Right cardiac atrium (tissue), 5 donors: ENCODE results near the gene ZSWIM7. TPM values are rescaled to one million over a fixed set of nuclear protein-coding genes. Genes with fewer than 3 reads are reported as not detected.
"Not testable (repeated sequence)": the region's sequence is repeated elsewhere in the genome, so short reads cannot be mapped to it uniquely, and the experiment has no call there.

ENCODE experiments used
- ATAC-seq, 2 donors: fragments of 200-7000 bp; cut with Tn5 transposase; one replicate each; pipeline versions ENCODE4 v1.8.0 to v1.9.1; 2020; ENCODE audit warnings: moderate library complexity in 2 of 2, mild to moderate bottlenecking in 1 of 2
- DNase-seq, 3 donors: peaks; one replicate each; pipeline ENCODE4 v3.0.0-alpha.2; 2020
- H3K27ac ChIP-seq: one replicate; pipeline ENCODE4 v1.5.1; 2013; ENCODE audit warnings: mild to moderate bottlenecking, low read length, control low read depth, moderate library complexity
- H3K27me3 ChIP-seq: one replicate; pipeline ENCODE4 v1.6.1; 2013; ENCODE audit not compliant: control insufficient read depth, insufficient read depth
- H3K4me1 ChIP-seq: one replicate; pipeline ENCODE4 v1.6.1; 2013; ENCODE audit warnings: low read length; ENCODE audit not compliant: control insufficient read depth, insufficient read depth
- H3K4me3 ChIP-seq: one replicate; pipeline ENCODE4 v1.5.1; 2013; ENCODE audit warnings: low read length, control low read depth
- H3K9me3 ChIP-seq: one replicate; pipeline ENCODE4 v1.6.1; 2013; ENCODE audit warnings: low read length; ENCODE audit not compliant: control insufficient read depth
- WGBS: extraction: QIAGEN DNeasy Blood & Tissue Kit; methylation state at CpG from one replicate; pipeline ENCODE4 v1.1.7; 2013; 5-methylcytosine and 5-hydroxymethylcytosine counted together
- intact Hi-C, 4 donors: fragments of 100-400 bp; cut with DNase I; formaldehyde crosslinking; loops; one replicate each; pipeline versions ENCODE4 v1.11.0 to v1.14.0; 2022 to 2023
- polyA plus RNA-seq: library from polyadenylated mRNA; stranded (reverse); fragments of 200-250 nt; gene quantifications from one replicate; pipeline ENCODE4 v1.2.3, GENCODE V29; 2013
- total RNA-seq, 4 donors: library from RNA; stranded (reverse); fragmentation: NEBNext Ultra II Directional; extraction: Animal tissue kit (Norgen Biotek cat#: 25700); gene quantifications; one replicate each; pipeline ENCODE4 v1.2.1, GENCODE V29; 2021
- donor health status: healthy with polysubstance abuse.
- donor health status: DM: no; HTN: yes; CAD: no.
- donor health status: DM: no; HTN: no; CAD: no.
- donor health status: DM: no; HTN: yes; CAD: no; lungs with severe emphysema.
- donor health status: DM: yes; HTN: yes; CAD: no.

Gene ZSWIM7
- total and polyA plus RNA-seq, 5 donors = 21.9 to 45.2 (median 31.9) TPM

GRCh38 chr17:15944759-15945526 is 54.6 kb downstream of the ZSWIM7 start, which contains the start of gene ADORA2B:
Gene ADORA2B, plus strand, starts transcription at chr17:15945130. Its CDS starts 119 bp downstream, at chr17:15945249.
- Histone ChIP-seq H3K4me1 (peaks cover 3% of the 10 kb centered on the region), H3K27me3 (no peaks in the 10 kb centered on the region), H3K27ac (no peak within 1 kb of the TSS), H3K9me3 (no peaks in the 10 kb centered on the region), H3K4me3 (peak within 1 kb of the TSS; percentile 47)
- ATAC-seq (peak; percentile 82 to 87), DNase-seq (peak; percentile 64 to 86 (median 86))
- intact Hi-C loops = loop anchor here in 2 of 4 donors (10.0 kb wide), 1 partner anchor 50 kb away; the partner anchor contains the start of genes TTC19 (in 2 of the 2) and ZSWIM7 (in 2 of the 2)
- whole genome bisulfite sequencing = under 1% methylated on average over 88 of the region's 88 CpGs

- intact Hi-C loops = loop anchor here in 2 of 4 donors (10.0 kb wide), 1 partner anchor 51 kb away; the partner anchor contains the start of genes TTC19 (in 2 of the 2) and ZSWIM7 (in 2 of the 2)
- Histone ChIP-seq H3K4me3 (peak overlapping the region; percentile 47), H3K27ac (no peak overlapping the region), H3K27me3 (no peaks in the 10 kb centered on the region), H3K9me3 (no peaks in the 10 kb centered on the region), H3K4me1 (peaks cover 3% of the 10 kb centered on the region)
- no peak for DNase-seq
- peak in 1 of 2 donors; percentile 70 for ATAC-seq
- 17% methylated on average over 40 of the region's 40 CpGs for WGBS
These were observed 55.3 kb downstream of the ZSWIM7 start for GRCh38 chr17:15943971-15944758.

- 92% methylated on average over 7 of the region's 7 CpGs for WGBS
- ATAC-seq (no peak), DNase-seq (peak in 2 of 3 donors; percentile 25 to 71)
- intact Hi-C loops = loop anchor here in 2 of 4 donors (10.0 kb wide), 1 partner anchor 52 kb away; the partner anchor contains the start of genes TTC19 (in 2 of the 2) and ZSWIM7 (in 2 of the 2)
- no peak overlapping the region for H3K27ac ChIP-seq
- no peak overlapping the region for H3K4me3 ChIP-seq
- H3K9me3 ChIP-seq = no peaks in the 10 kb centered on the region
- H3K4me1 ChIP-seq = peaks cover 3% of the 10 kb centered on the region
- H3K27me3 ChIP-seq = no peaks in the 10 kb centered on the region
These were observed 57.2 kb downstream of the ZSWIM7 start for GRCh38 chr17:15942207-15942833.

- ATAC-seq = no peak
- WGBS = 89% methylated on average over 7 of the region's 7 CpGs
- intact Hi-C loops = loop anchor here in 2 of 4 donors (10.0 kb wide), 1 partner anchor 53 kb away; the partner anchor contains the start of genes TTC19 (in 2 of the 2) and ZSWIM7 (in 2 of the 2)
- no peaks in the 10 kb centered on the region for H3K9me3 ChIP-seq
- no peak overlapping the region for H3K27ac ChIP-seq
- H3K27me3 ChIP-seq = no peaks in the 10 kb centered on the region
- DNase-seq = no peak
- no peak overlapping the region for H3K4me3 ChIP-seq
- H3K4me1 ChIP-seq = peaks cover 3% of the 10 kb centered on the region
These were observed 57.7 kb downstream of the ZSWIM7 start for GRCh38 chr17:15941781-15942180.

- H3K9me3 ChIP-seq, H3K27me3 ChIP-seq, ATAC-seq, intact Hi-C loops, DNase-seq, H3K4me1 ChIP-seq, H3K27ac ChIP-seq, H3K4me3 ChIP-seq: not testable (repeated sequence)
- 97% methylated on average over 4 of the region's 4 CpGs for WGBS
These were observed 63.0 kb downstream of the ZSWIM7 start for GRCh38 chr17:15936481-15936880.

- ATAC-seq = no peak
These were observed 63.6 kb downstream of the ZSWIM7 start for GRCh38 chr17:15935891-15936290.

GRCh38 chr17:15934866-15935265 is 64.6 kb downstream of the ZSWIM7 start:
- H3K4me1 ChIP-seq = no peaks in the 10 kb centered on the region
- no peak for ATAC-seq
- no peaks in the 10 kb centered on the region for H3K9me3 ChIP-seq
- no peak overlapping the region for H3K4me3 ChIP-seq
- intact Hi-C loops = no loop called here
- H3K27ac ChIP-seq = no peak overlapping the region
- no peak for DNase-seq
- no peaks in the 10 kb centered on the region for H3K27me3 ChIP-seq
- WGBS = 96% methylated on average over 5 of the region's 5 CpGs

More at GRCh38 chr17:15935891-15936290, 63.6 kb downstream of the ZSWIM7 start:
- Histone ChIP-seq H3K27ac (no peak overlapping the region), H3K4me3 (no peak overlapping the region), H3K27me3 (no peaks in the 10 kb centered on the region), H3K4me1 (no peaks in the 10 kb centered on the region), H3K9me3 (no peaks in the 10 kb centered on the region)
- intact Hi-C loops = no loop called here
- no peak for DNase-seq
- 97% methylated on average over 7 of the region's 7 CpGs for WGBS

- H3K27me3 ChIP-seq = no peaks in the 10 kb centered on the region
- no peaks in the 10 kb centered on the region for H3K4me1 ChIP-seq
- intact Hi-C loops = no loop called here
- no peak overlapping the region for H3K27ac ChIP-seq
- no peaks in the 10 kb centered on the region for H3K9me3 ChIP-seq
- ATAC-seq = no peak
- H3K4me3 ChIP-seq = no peak overlapping the region
- DNase-seq = peak in 1 of 3 donors; percentile 1
These were observed 68.1 kb downstream of the ZSWIM7 start for GRCh38 chr17:15931394-15931793.

- Histone ChIP-seq H3K4me1 (no peaks in the 10 kb centered on the region), H3K9me3 (peaks cover 2% of the 10 kb centered on the region), H3K27ac (no peak overlapping the region), H3K4me3 (no peak overlapping the region), H3K27me3 (no peaks in the 10 kb centered on the region)
- ATAC-seq (no peak), DNase-seq (peak in 1 of 3 donors; percentile 3)
- intact Hi-C loops = no loop called here
- 78% methylated on average over 6 of the region's 6 CpGs for WGBS
These were observed 69.1 kb downstream of the ZSWIM7 start for GRCh38 chr17:15930426-15930825.

- DNase-seq = peak in 1 of 3 donors; percentile 17
These were observed 69.6 kb downstream of the ZSWIM7 start for GRCh38 chr17:15929941-15930340.

More at GRCh38 chr17:15929941-15930340, 69.6 kb downstream of the ZSWIM7 start:
- ATAC-seq = no peak
- H3K9me3 ChIP-seq = peaks cover 2% of the 10 kb centered on the region
- WGBS = 70% methylated on average over 4 of the region's 4 CpGs
- intact Hi-C loops = no loop called here
- H3K4me3 ChIP-seq = no peak overlapping the region
- no peaks in the 10 kb centered on the region for H3K4me1 ChIP-seq
- H3K27me3 ChIP-seq = no peaks in the 10 kb centered on the region
- no peak overlapping the region for H3K27ac ChIP-seq
